D721Med (cell line): ENCODE results near the gene SLCO3A1.

Experiments
- DNase-seq: peaks from one replicate; pipeline ENCODE4 v3.0.0; 2011; ENCODE audit warnings: low spot score; ENCODE audit not compliant: insufficient read length
- FAIRE-seq: peaks from 2 replicates; lab custom pipeline; 2011; peaks lifted over from hg19 to GRCh38; lab: Jason Lieb, UNC
- CTCF ChIP-seq: IDR thresholded peaks from 2 replicates; pipeline ENCODE4 v1.5.1; 2012; ENCODE audit warnings: mild to moderate bottlenecking, control low read depth; ENCODE audit not compliant: insufficient read depth; ENCODE audit errors: missing control alignments

SLCO3A1 gene

GRCh38 chr15:91922646-91923547, 69.4 kb downstream of the SLCO3A1 start:
- DNase-seq (no peak), FAIRE-seq (no peak)
- no peak for TF ChIP-seq CTCF

- TF ChIP-seq CTCF: no peak
- DNase-seq: no peak
- no peak for FAIRE-seq
These were observed 70.7 kb downstream of the SLCO3A1 start for GRCh38 chr15:91924183-91924582.

- TF ChIP-seq CTCF: no peak
- DNase-seq (no peak), FAIRE-seq (no peak)
These were observed 71.5 kb downstream of the SLCO3A1 start for GRCh38 chr15:91924837-91925495.

GRCh38 chr15:91925794-91926193, 72.3 kb downstream of the SLCO3A1 start:
- DNase-seq (no peak), FAIRE-seq (no peak)
- no peak for TF ChIP-seq CTCF

- DNase-seq (no peak), FAIRE-seq (no peak)
- no peak for TF ChIP-seq CTCF
These were observed 73.4 kb downstream of the SLCO3A1 start for GRCh38 chr15:91926908-91927270.

- TF ChIP-seq CTCF: no peak
- FAIRE-seq (no peak), DNase-seq (no peak)
These were observed 74.1 kb downstream of the SLCO3A1 start for GRCh38 chr15:91927585-91927984.

GRCh38 chr15:91928675-91929074, 75.2 kb downstream of the SLCO3A1 start:
- FAIRE-seq: no peak

More at GRCh38 chr15:91928675-91929074, 75.2 kb downstream of the SLCO3A1 start:
- no peak for TF ChIP-seq CTCF
- DNase-seq: no peak
